ENCODE measurements around the gene DICER1. TPM values are rescaled to one million over a fixed set of nuclear protein-coding genes. Genes with fewer than 3 reads are reported as not detected.

Gene DICER1
- polyA plus RNA-seq, 1 donor (not counting 4 experiments of a cell fraction or from before 2014, with no cell fraction given) = 31.6 TPM

DNA sequence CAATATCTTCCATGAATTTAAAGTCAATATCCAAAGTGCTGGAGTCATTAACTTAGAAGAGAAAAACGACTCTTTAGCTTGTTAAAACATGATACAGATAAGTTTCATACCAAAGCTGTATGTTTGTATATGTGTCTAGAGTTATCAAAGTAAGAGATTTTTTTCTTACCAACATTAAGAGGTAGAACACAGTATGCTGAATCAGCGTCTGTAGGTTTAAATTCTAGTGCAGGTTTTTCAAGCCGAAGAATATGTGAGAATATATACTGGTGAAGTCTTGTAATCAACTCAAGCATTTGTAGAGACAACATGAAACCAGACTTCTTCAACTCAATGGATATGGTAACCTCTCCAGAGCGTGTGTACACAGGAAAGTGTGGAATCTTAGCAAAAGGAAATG is 49.6 kb downstream of the DICER1 start:
- dilution Hi-C loops (cut with MboI; ENCODE audit: extremely low pct_ligation_motif_present, low sequenced_read_pairs) = no loop called here

DNA sequence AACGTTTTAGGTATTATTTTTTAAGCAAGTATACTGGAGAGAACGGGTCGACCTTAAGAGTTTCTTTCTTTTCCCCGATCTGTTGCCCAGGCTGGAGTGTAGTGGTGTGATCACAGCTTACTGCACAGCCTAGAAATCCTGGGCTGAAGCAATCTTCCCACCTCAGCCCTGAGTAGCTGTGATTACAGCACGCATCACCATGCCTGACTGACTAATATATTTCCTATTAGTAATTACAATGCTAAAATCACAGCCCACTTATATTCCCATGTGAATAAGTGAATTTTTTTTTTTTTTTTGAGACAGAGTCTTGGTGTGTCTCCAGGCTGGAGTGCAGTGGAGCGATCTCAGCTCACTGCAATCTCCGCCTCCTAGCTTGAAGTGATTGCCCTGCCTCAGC is 50.4 kb downstream of the DICER1 start:
- H2AFZ ChIP-seq (ENCODE audit: control insufficient read depth, low read length) = no peak overlapping the region
- no peak overlapping the region for H3K4me3 ChIP-seq (ENCODE audit: control insufficient read depth in 2 of 3, extremely low read depth in 1 of 3, insufficient read depth in 2 of 3, low read depth in 1 of 3, low read length in 3 of 3)
- DNase-seq (ENCODE audit: low read depth, low spot score) = no peak
- dilution Hi-C loops (cut with MboI; ENCODE audit: extremely low pct_ligation_motif_present, low sequenced_read_pairs) = no loop called here
- TF ChIP-seq, protein P1, sequence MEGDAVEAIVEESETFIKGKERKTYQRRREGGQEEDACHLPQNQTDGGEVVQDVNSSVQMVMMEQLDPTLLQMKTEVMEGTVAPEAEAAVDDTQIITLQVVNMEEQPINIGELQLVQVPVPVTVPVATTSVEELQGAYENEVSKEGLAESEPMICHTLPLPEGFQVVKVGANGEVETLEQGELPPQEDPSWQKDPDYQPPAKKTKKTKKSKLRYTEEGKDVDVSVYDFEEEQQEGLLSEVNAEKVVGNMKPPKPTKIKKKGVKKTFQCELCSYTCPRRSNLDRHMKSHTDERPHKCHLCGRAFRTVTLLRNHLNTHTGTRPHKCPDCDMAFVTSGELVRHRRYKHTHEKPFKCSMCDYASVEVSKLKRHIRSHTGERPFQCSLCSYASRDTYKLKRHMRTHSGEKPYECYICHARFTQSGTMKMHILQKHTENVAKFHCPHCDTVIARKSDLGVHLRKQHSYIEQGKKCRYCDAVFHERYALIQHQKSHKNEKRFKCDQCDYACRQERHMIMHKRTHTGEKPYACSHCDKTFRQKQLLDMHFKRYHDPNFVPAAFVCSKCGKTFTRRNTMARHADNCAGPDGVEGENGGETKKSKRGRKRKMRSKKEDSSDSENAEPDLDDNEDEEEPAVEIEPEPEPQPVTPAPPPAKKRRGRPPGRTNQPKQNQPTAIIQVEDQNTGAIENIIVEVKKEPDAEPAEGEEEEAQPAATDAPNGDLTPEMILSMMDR (optimal IDR thresholded peaks at IDR 0.05 in 1 of 3, IDR thresholded peaks at IDR 0.05 in 1 of 3, conservative IDR thresholded peaks at IDR 0.05 in 1 of 3; ENCODE audit: extremely low read depth in 1 of 3, insufficient read depth in 2 of 3, low read length in 3 of 3) = no peak
- TF ChIP-seq EZH2 (IDR thresholded peaks at IDR 0.05; ENCODE audit: low read length) = no peak
- H3K9ac ChIP-seq (ENCODE audit: control insufficient read depth, extremely low read depth, insufficient read depth, low read length) = no peak overlapping the region
- no peaks in the 10 kb centered on the region for H3K9me3 ChIP-seq (ENCODE audit: control insufficient read depth, low read depth, low read length)
- H3K27me3 ChIP-seq (ENCODE audit: control insufficient read depth, extremely low read depth, insufficient read depth, low read length) = no peaks in the 10 kb centered on the region
- FAIRE-seq = no peak
- no peaks in the 10 kb centered on the region for H3K9me1 ChIP-seq (ENCODE audit: control insufficient read depth, extremely low read depth, insufficient read depth, low read length)
- no peaks in the 10 kb centered on the region for H3K4me1 ChIP-seq (ENCODE audit: control insufficient read depth, extremely low read depth, insufficient read depth, low read length)
- H3K36me3 ChIP-seq (ENCODE audit: control insufficient read depth in 2 of 2, extremely low read depth in 1 of 2, insufficient read depth in 2 of 2, low read length in 2 of 2) = peaks cover 23 to 25% of the 10 kb centered on the region in 2 experiments
- no peak overlapping the region for H3K27ac ChIP-seq (ENCODE audit: control insufficient read depth, insufficient read depth, low read length)
- no peaks in the 10 kb centered on the region for H3K79me2 ChIP-seq (ENCODE audit: control insufficient read depth, insufficient read depth, low read length)
- no peak overlapping the region for H3K4me2 ChIP-seq (ENCODE audit: control insufficient read depth, extremely low read depth, insufficient read depth, low read depth, low read length)
- H4K20me1 ChIP-seq (ENCODE audit: control insufficient read depth, extremely low read depth, insufficient read depth, low read length) = no peaks in the 10 kb centered on the region

More for the DNA sequence above, 49.6 kb downstream of the DICER1 start:
- TF ChIP-seq, protein P1 (optimal IDR thresholded peaks at IDR 0.05 in 1 of 3, IDR thresholded peaks at IDR 0.05 in 1 of 3, conservative IDR thresholded peaks at IDR 0.05 in 1 of 3; ENCODE audit: extremely low read depth in 1 of 3, insufficient read depth in 2 of 3, low read length in 3 of 3) = no peak
- TF ChIP-seq EZH2 (IDR thresholded peaks at IDR 0.05; ENCODE audit: low read length) = no peak
- Histone ChIP-seq H3K27me3 (ENCODE audit: control insufficient read depth, extremely low read depth, insufficient read depth, low read length) (no peaks in the 10 kb centered on the region), H3K4me1 (ENCODE audit: control insufficient read depth, extremely low read depth, insufficient read depth, low read length) (no peaks in the 10 kb centered on the region), H4K20me1 (ENCODE audit: control insufficient read depth, extremely low read depth, insufficient read depth, low read length) (no peaks in the 10 kb centered on the region), H3K79me2 (ENCODE audit: control insufficient read depth, insufficient read depth, low read length) (no peaks in the 10 kb centered on the region), H3K9me3 (ENCODE audit: control insufficient read depth, low read depth, low read length) (no peaks in the 10 kb centered on the region), H3K9ac (ENCODE audit: control insufficient read depth, extremely low read depth, insufficient read depth, low read length) (no peak overlapping the region), H3K4me3 (ENCODE audit: control insufficient read depth in 2 of 3, extremely low read depth in 1 of 3, insufficient read depth in 2 of 3, low read depth in 1 of 3, low read length in 3 of 3) (no peak overlapping the region), H3K9me1 (ENCODE audit: control insufficient read depth, extremely low read depth, insufficient read depth, low read length) (no peaks in the 10 kb centered on the region), H2AFZ (ENCODE audit: control insufficient read depth, low read length) (no peak overlapping the region), H3K27ac (ENCODE audit: control insufficient read depth, insufficient read depth, low read length) (no peak overlapping the region), H3K36me3 (ENCODE audit: control insufficient read depth in 2 of 2, extremely low read depth in 1 of 2, insufficient read depth in 2 of 2, low read length in 2 of 2) (peaks cover 22 to 23% of the 10 kb centered on the region in 2 experiments), H3K4me2 (ENCODE audit: control insufficient read depth, extremely low read depth, insufficient read depth, low read depth, low read length) (no peak overlapping the region)
- FAIRE-seq (no peak), DNase-seq (ENCODE audit: low read depth, low spot score) (no peak)
